GM21825 (cell line): Measurements from ENCODE around the gene OR5H1.
"Not testable (repeated sequence)": the region's sequence is repeated elsewhere in the genome, so short reads cannot be mapped to it uniquely, and the experiment has no call there.

Experiments used
- ATAC-seq: cut with Tn5 transposase; IDR thresholded peaks from one replicate; pipeline ENCODE4 v1.9.1; 2021; ENCODE audit warnings: mild to moderate bottlenecking, moderate library complexity; ENCODE audit not compliant: unreplicated experiment

OR5H1 gene

GRCh38 chr3:98130421-98130820 lies at the start of gene OR5H1:
Gene OR5H1, plus strand, starts transcription at chr3:98130721. Its CDS starts 1,977 bp downstream, at chr3:98132698.
- ATAC-seq, result no peak

DNA sequence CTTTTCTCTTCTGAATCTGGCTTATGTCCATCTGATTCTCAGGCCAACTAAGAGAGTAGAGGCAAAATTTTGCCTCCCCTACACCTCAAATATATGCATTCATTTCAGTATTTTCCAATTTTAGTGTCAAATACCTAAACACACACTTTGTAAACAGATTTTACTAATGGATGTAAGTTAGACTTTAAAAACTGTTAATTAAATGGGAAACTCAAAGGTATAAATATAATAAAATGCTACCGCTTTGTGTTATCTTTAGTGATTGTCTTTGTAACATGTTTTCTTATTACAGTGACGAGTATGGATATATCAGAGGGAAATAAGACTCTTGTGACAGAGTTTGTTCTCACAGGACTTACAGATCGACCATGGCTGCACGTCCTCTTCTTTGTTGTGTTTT lies 43.6 kb upstream of the OR5H1 start, which contains the start of gene OR5AC2:
OR5AC2 (plus strand) TSS at position 301 of the 400 bp plus-strand sequence; CDS start at position 301, 0 bp downstream.
- no peak for ATAC-seq

GRCh38 chr3:98095882-98096281 lies 34.6 kb upstream of the OR5H1 start:
- ATAC-seq, result no peak

GRCh38 chr3:98099848-98100247 lies 30.7 kb upstream of the OR5H1 start:
- no peak for ATAC-seq

DNA sequence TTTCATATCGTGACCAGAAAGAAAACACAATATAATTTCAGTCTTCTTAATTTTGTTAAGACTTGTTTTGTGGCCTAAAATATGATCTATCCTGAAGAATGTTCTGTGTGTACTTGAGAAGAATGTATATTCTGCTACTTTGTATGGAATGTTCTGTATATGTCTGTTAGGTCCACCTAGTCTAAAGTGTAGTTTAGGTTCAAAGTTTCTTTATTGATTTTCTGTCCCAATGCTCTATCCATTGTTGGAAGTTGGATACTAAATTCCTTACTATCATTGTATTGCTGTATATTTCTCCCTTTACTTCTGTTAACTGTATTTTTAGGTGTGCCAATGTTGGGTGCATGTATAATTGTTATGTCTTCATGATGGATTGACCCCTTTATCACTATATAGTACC lies 22.4 kb upstream of the OR5H1 start:
- no peak for ATAC-seq

- ATAC-seq, result no peak
Measured at GRCh38 chr3:98109807-98110549, 20.5 kb upstream of the OR5H1 start.

GRCh38 chr3:98110550-98110908 lies 20.0 kb upstream of the OR5H1 start:
- no peak for ATAC-seq

DNA sequence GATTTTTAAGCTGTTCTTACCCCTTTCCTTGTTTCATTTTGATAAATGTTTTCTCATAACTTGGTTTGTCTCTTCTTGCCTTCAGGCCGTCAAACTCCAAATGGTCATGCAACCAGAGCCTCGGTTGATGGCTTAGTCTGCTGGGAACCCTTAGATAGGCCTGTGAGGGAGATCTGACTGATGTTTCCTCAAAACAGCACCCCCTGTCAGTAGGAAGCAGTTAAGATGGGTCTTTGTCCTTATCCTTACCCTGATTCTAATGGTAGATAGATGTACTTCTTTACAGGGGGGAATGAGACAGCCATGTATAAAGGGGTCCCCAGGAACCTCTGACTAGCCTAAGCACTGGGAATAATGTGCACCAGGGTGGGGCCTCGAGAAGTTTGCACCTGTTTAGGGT lies 16.3 kb upstream of the OR5H1 start:
- no peak for ATAC-seq

GRCh38 chr3:98115717-98116116 lies 14.8 kb upstream of the OR5H1 start:
- ATAC-seq, result no peak

- ATAC-seq, result no peak
Measured at GRCh38 chr3:98136631-98137030, 6.1 kb downstream of the OR5H1 start.

DNA sequence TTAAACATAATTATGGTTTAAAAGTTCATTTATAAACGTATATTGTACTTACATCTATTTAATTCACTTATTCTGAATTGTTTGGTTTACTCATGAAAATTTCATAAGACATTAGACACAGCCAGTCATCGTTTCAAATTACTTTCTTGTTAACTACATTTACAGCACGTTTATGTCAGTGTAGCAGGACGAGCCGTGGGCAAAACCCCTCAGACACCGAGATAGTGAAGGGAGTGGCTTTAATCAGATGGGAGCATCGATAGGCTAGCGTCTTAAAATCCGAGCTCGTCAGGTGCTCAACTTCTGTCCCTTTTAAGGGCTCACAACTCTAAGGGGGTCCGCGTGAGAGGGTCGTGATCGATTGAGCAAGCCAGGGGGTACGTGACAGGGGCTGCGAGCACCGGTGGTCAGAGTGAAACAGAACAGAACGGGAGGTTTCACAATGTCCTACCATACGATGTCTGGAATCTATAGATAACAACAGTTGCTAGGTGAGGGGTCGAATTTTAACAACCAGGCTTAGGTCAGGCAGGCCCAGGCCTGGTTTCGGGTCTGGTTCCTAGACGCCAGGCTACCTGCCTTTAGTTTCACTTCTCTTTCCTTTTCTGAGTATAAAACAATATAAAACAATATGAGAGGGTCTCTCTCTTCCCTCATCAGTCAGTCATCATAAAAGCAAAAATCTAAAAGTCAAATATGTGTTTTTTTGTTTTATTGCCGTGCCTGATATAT lies 7.5 kb downstream of the OR5H1 start:
- not testable (repeated sequence) for ATAC-seq

DNA sequence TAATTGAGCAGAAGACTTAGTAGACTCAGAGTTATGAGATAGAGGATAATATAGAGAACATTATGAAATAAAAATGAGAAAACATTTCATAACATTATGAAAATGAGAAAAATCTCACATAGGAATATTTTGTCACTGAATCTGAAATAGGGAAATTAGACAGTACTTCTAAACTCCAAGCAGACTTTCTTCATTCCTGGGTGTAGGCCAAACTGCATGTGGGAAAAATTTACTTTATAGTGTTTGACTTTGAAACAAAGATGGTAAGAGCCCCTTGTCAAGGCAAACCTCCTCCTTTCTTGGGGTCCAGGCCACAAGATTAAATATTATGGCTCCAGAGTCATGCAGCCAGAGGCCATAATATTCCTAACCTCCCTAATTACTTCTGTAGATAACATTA lies 10.0 kb downstream of the OR5H1 start:
- ATAC-seq, result no peak

GRCh38 chr3:98147179-98147578 lies 16.7 kb downstream of the OR5H1 start, which contains the start of gene OR5H14:
Gene OR5H14, plus strand, starts transcription at chr3:98147479. Its CDS starts 1,907 bp downstream, at chr3:98149386.
- no peak for ATAC-seq

GRCh38 chr3:98148751-98149150 lies 18.2 kb downstream of the OR5H1 start:
- no peak for ATAC-seq

DNA sequence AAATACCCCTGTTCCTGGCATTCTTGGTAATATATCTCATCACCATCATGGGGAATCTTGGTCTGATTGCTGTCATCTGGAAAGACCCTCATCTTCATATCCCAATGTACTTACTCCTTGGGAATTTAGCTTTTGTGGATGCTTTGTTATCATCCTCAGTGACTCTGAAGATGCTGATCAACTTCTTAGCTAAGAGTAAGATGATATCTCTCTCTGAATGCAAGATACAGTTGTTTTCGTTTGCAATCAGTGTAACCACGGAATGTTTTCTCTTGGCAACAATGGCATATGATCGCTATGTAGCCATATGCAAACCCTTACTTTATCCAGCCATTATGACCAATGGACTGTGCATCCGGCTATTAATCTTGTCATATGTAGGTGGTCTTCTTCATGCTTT lies 18.9 kb downstream of the OR5H1 start:
- ATAC-seq, result not testable (repeated sequence)

- ATAC-seq, result no peak
Measured at GRCh38 chr3:98151241-98151640, 20.7 kb downstream of the OR5H1 start.

DNA sequence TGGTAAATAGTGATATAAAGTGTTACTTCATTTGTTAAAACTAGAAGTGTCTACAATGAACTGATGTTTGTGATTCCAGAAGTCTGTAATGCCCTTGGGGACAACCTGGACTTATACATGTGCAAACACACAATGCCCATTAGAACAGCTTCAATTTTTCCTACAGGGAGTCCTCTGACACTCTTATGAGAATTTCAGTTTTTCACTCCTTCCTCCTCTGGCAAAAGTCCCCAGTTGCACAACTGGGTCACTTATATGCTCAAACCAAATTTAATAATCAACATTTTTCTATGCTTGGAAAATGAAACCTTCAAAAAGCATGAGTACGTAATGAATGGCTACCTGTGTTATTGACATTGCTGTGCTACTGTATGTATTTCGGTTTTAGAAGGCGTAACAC lies 35.9 kb downstream of the OR5H1 start, which contains the start of gene OR5H15:
OR5H15 (plus strand) TSS at position 301 of the 400 bp plus-strand sequence. CDS start 2,004 bp downstream, outside the sequence.
- ATAC-seq, result no peak

DNA sequence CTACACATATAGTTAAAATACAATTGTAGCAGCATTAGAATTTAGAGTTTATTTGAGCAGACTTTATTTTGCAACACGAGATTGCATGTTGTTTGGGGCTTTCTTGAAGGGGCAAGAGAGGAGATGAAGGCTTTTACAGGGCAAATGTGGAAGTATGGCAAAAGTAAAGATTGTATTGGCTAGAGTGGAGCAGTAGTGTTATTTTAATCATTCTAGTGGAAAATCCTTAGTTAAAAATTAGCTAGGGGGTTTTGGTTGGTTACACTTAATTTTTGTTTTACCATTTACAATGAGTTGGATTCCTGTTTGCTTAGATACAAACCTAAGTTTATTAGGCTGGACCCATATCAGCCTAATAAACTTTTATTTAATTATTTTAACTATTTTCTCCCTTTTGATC lies 40.5 kb downstream of the OR5H1 start:
- no peak for ATAC-seq

DNA sequence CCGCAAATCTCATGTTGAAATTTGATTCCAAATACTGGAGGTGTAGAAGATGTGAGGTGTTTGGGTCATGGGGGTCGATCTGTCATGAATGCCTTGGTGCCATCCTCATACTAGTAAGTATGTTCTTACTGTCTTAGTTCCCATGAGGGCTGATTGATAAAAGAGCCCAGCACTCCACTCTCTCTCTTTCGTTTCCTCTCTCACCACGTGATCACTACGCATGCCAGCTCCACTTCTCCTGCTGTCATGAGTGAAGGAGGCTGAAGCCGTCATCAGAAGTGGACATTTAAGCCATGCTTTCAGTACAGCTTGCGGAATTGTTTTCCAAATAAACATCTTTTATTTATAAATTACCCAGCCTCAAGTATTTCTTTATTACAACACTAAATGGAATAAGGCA lies 42.1 kb downstream of the OR5H1 start:
- no peak for ATAC-seq

- no peak for ATAC-seq
Measured at GRCh38 chr3:98180319-98180890, 49.9 kb downstream of the OR5H1 start.

GRCh38 chr3:98182196-98182595 lies 51.7 kb downstream of the OR5H1 start:
- ATAC-seq, result no peak

DNA sequence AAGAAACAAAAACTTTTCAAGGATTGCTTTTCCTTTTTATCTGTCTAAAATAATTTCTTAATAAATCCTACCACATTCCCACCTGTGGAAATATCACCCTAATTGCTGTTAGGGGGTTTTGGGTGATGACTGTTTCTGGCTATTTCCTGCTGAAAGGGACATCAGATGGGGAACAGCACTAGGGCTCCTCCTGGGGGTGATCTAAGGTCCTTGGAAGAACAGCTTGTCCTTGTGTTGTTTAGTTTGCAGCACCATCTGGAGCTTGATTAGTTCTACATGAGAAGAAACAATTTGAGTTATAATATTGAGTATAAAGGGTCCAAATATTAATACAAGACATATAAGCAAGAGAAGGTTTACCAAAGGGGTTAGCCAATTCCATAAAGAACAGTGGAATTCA lies 54.7 kb downstream of the OR5H1 start:
- ATAC-seq, result no peak
